ENCODE results near the gene CD7. TPM values are rescaled to one million over a fixed set of nuclear protein-coding genes. Genes with fewer than 3 reads are reported as not detected.

The CD7 gene
- total RNA-seq, 1 experiment from 2014 or later, result not detected

DNA sequence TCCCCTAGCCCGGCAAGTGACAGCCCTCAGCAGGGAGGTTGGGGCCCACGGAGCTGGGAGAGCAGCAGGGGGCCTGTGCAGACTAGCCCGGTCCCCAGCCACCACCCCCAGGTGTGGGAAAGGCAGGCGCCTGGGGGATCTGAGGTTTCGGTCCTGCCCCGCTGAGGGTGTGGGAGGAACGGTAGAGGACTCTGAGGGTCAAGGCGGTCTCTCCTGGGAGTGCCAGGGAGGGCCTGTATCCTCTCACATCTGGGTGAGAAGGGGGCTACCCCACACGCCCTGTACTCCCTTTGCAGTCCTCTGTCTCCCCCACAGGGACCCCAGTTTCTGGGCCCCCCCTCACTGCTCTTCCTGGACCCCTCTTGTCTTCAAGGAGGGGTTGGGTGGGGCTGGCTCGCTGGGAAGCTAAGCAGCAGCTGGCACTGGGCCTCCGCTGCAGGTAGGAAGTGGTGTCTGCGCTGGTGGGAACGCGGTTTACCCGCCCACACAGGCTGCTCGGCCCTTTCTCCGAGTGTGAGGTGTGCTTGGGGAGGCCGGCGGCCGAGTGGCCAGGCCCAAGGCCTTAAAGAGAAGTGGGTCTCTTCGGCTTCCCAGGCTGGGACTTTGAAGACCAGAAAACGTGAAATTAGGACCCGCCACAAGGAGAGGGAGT, 15.4 kb downstream of the CD7 start:
- DNase-seq (ENCODE audit: low spot score), result no peak
- intact Hi-C loops (cut with micrococcal nuclease; ENCODE audit: unreplicated experiment), result loop anchor here (5.0 kb wide), 1 partner anchor 110 kb away; no protein-coding TSS in a partner anchor
- no peak for TF ChIP-seq EZH2 (IDR thresholded peaks at IDR 0.05; ENCODE audit: borderline replicate concordance, low read depth, low read length, poor library complexity, severe bottlenecking)
- TF ChIP-seq, protein P1, sequence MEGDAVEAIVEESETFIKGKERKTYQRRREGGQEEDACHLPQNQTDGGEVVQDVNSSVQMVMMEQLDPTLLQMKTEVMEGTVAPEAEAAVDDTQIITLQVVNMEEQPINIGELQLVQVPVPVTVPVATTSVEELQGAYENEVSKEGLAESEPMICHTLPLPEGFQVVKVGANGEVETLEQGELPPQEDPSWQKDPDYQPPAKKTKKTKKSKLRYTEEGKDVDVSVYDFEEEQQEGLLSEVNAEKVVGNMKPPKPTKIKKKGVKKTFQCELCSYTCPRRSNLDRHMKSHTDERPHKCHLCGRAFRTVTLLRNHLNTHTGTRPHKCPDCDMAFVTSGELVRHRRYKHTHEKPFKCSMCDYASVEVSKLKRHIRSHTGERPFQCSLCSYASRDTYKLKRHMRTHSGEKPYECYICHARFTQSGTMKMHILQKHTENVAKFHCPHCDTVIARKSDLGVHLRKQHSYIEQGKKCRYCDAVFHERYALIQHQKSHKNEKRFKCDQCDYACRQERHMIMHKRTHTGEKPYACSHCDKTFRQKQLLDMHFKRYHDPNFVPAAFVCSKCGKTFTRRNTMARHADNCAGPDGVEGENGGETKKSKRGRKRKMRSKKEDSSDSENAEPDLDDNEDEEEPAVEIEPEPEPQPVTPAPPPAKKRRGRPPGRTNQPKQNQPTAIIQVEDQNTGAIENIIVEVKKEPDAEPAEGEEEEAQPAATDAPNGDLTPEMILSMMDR (conservative IDR thresholded peaks at IDR 0.05; ENCODE audit: low read depth, low read length), result no peak
- Histone ChIP-seq H3K4me3 (ENCODE audit: low read depth, low read length, poor library complexity, severe bottlenecking) (no peak overlapping the region), H3K27me3 (replicated peaks; ENCODE audit: insufficient read depth, low read depth, low read length, poor library complexity) (no peaks in the 10 kb centered on the region), H3K36me3 (ENCODE audit: insufficient read depth, low read length, poor library complexity, severe bottlenecking) (no peaks in the 10 kb centered on the region), H3K27ac (ENCODE audit: low read depth, low read length, poor library complexity, severe bottlenecking) (no peak overlapping the region), H3K9me3 (ENCODE audit: low read depth, low read length, poor library complexity, severe bottlenecking) (no peaks in the 10 kb centered on the region), H3K4me1 (ENCODE audit: insufficient read depth, low read length, poor library complexity, severe bottlenecking) (peaks cover 14% of the 10 kb centered on the region)
- ChIA-PET POLR2A (ENCODE audit: low non-redundant PET) (no interaction called here), CTCF (no interaction called here)
- BruUV-seq (replicated peaks), result no TSS peak

DNA sequence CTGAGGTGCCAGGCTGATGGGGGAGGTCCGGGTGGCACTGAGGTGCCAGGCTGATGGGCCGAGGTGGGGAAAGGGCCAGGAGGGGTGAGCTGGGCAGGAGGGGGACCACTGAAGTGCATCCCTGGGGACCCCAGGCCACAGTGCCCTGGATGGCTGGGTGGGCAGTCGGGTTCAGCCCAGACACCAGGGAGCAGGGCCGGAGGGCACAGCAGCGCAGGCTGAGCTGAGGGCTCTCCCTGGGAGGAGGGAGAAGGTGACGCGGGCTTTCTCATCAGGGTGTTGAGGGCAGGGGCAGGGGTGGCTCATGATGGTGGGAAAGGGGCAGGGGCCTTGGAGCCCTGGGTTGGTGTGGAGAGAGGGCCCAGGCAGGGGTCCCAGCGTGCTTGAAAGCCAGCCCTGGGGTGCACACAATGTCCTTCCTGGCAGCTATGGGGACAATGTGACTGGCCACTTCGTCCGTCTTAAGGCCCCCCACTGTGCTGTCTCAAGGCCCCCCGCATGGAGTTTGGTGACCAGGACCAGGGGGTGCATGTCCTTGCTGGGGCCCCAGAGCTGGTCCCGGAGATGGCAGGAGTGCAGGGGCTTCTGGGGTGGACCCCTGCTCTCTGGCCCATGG, 16.0 kb downstream of the CD7 start:
- no peaks in the 10 kb centered on the region for H3K36me3 ChIP-seq (ENCODE audit: insufficient read depth, low read length, poor library complexity, severe bottlenecking)
- no peak overlapping the region for H3K27ac ChIP-seq (ENCODE audit: low read depth, low read length, poor library complexity, severe bottlenecking)
- DNase-seq (ENCODE audit: low spot score), result no peak
- intact Hi-C loops (cut with micrococcal nuclease; ENCODE audit: unreplicated experiment), result loop anchor here (5.0 kb wide), 1 partner anchor 111 kb away; no protein-coding TSS in a partner anchor
- POLR2A ChIA-PET (ENCODE audit: low non-redundant PET), result no interaction called here
- CTCF ChIA-PET, result no interaction called here
- BruUV-seq (replicated peaks), result no TSS peak
- H3K4me1 ChIP-seq (ENCODE audit: insufficient read depth, low read length, poor library complexity, severe bottlenecking), result peaks cover 14% of the 10 kb centered on the region
- H3K27me3 ChIP-seq (replicated peaks; ENCODE audit: insufficient read depth, low read depth, low read length, poor library complexity), result no peaks in the 10 kb centered on the region
- TF ChIP-seq EZH2 (IDR thresholded peaks at IDR 0.05; ENCODE audit: borderline replicate concordance, low read depth, low read length, poor library complexity, severe bottlenecking), result no peak
- TF ChIP-seq, protein P1 (conservative IDR thresholded peaks at IDR 0.05; ENCODE audit: low read depth, low read length), result no peak
- H3K4me3 ChIP-seq (ENCODE audit: low read depth, low read length, poor library complexity, severe bottlenecking), result no peak overlapping the region
- no peaks in the 10 kb centered on the region for H3K9me3 ChIP-seq (ENCODE audit: low read depth, low read length, poor library complexity, severe bottlenecking)

DNA sequence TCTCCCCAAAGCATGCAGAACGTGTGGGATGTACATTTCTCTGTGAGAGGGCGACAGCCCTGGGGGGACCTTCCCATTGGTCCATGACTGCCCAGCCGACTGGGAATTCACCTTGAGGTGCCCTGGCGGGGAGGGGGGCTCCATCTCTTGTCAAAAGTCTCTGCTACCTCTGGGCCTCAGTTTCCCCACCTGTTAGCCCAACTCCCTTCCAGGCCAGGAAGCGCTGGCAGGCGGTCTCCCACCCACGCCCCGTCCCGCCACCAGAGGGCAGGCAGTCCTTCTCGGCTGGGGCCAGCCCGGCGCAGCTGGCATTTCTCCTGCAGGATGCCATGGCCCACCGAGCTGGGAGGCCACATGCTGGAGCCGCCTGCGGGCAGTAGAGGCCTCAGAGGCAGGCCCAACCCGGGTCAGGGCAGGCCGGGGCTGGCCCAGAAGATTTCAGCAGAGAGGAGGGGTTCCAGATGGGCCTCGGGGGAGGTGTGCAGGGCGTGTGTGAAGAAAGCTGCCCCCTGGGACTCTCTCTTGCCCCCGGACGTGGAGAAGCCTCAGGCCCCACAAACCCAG, 16.6 kb downstream of the CD7 start:
- no TSS peak for BruUV-seq (replicated peaks)
- no peaks in the 10 kb centered on the region for H3K27me3 ChIP-seq (replicated peaks; ENCODE audit: insufficient read depth, low read depth, low read length, poor library complexity)
- H3K27ac ChIP-seq (ENCODE audit: low read depth, low read length, poor library complexity, severe bottlenecking), result no peak overlapping the region
- H3K4me3 ChIP-seq (ENCODE audit: low read depth, low read length, poor library complexity, severe bottlenecking), result no peak overlapping the region
- ChIA-PET POLR2A (ENCODE audit: low non-redundant PET) (interaction anchor here (0.6 kb wide), 1 partner anchor 59 kb away, joined by 3 read pairs; no protein-coding TSS in a partner anchor), CTCF (no interaction called here)
- peaks cover 14% of the 10 kb centered on the region for H3K4me1 ChIP-seq (ENCODE audit: insufficient read depth, low read length, poor library complexity, severe bottlenecking)
- TF ChIP-seq, protein P1 (conservative IDR thresholded peaks at IDR 0.05; ENCODE audit: low read depth, low read length), result peak; percentile 83
- TF ChIP-seq EZH2 (IDR thresholded peaks at IDR 0.05; ENCODE audit: borderline replicate concordance, low read depth, low read length, poor library complexity, severe bottlenecking), result no peak
- H3K9me3 ChIP-seq (ENCODE audit: low read depth, low read length, poor library complexity, severe bottlenecking), result no peaks in the 10 kb centered on the region
- intact Hi-C loops (cut with micrococcal nuclease; ENCODE audit: unreplicated experiment), result loop anchor here (5.0 kb wide), 1 partner anchor 112 kb away; no protein-coding TSS in a partner anchor
- peak; percentile 69 for DNase-seq (ENCODE audit: low spot score)
- no peaks in the 10 kb centered on the region for H3K36me3 ChIP-seq (ENCODE audit: insufficient read depth, low read length, poor library complexity, severe bottlenecking)

All from A673 (cell line).